Tibial nerve (tissue), 4 donors: ENCODE results near the gene ELK3. TPM values are rescaled to one million over a fixed set of nuclear protein-coding genes. Genes with fewer than 3 reads are reported as not detected.

Experiments
- DNase-seq, 2 donors: peaks; one replicate each; pipeline ENCODE4 v3.0.0-alpha.2; 2019; ENCODE audit warnings: low spot score in 2 of 2
- H3K27ac ChIP-seq, 4 donors: fragments of 200-600 bp; sonication (generic) in 3 of 4; one replicate each; pipeline ENCODE4 v1.5.1; 2017 to 2019; ENCODE audit warnings: mild to moderate bottlenecking in 1 of 4
- H3K27me3 ChIP-seq, 2 donors: fragments of 200-600 bp; sonication (generic) in 1 of 2; one replicate each; pipeline versions ENCODE4 v1.5.1 to v1.6.0; 2017 to 2019
- H3K36me3 ChIP-seq, 3 donors: fragments of 200-600 bp; sonication (generic); one replicate each; pipeline ENCODE4 v1.5.1; 2018 to 2019
- H3K4me1 ChIP-seq, 4 donors: fragments of 200-600 bp; sonication (generic) in 3 of 4; one replicate each; pipeline ENCODE4 v1.5.1; 2017 to 2019
- H3K4me3 ChIP-seq, 4 donors: fragments of 200-600 bp; sonication (generic) in 3 of 4; one replicate each; pipeline ENCODE4 v1.5.1; 2017 to 2019; ENCODE audit warnings: mild to moderate bottlenecking in 1 of 4, moderate library complexity in 1 of 4
- H3K9me3 ChIP-seq, 4 donors: fragments of 200-600 bp; sonication (generic) in 3 of 4; one replicate each; pipeline ENCODE4 v1.5.1; 2017 to 2019
- CTCF ChIP-seq, 5 experiments: fragments of 200-600 bp in 3 of 5; fragments of 450-650 bp in 2 of 5; sonication (generic) in 3 of 5; IDR thresholded peaks; one replicate each; pipeline ENCODE4 v1.5.1; 2016 to 2019; ENCODE audit warnings: antibody characterized with exemption in 5 of 5, mild to moderate bottlenecking in 3 of 5, moderate library complexity in 2 of 5
- EP300 ChIP-seq, 2 donors: sonication (generic); formaldehyde crosslinking; IDR thresholded peaks; one replicate each; pipeline ENCODE4 v1.6.1; 2017; ENCODE audit warnings: antibody characterized with exemption in 2 of 2, mild to moderate bottlenecking in 1 of 2
- POLR2A ChIP-seq, 2 donors: fragments of 450-650 bp; IDR thresholded peaks; one replicate each; pipeline ENCODE4 v1.6.1; 2017; ENCODE audit warnings: antibody characterized with exemption in 2 of 2, mild to moderate bottlenecking in 2 of 2, moderate library complexity in 2 of 2
- WGBS, 2 donors: methylation state at CpG; one replicate each; pipeline ENCODE4 v1.1.5; 2018; 5-methylcytosine and 5-hydroxymethylcytosine counted together
- total RNA-seq, 4 donors: library from RNA; depleted of rRNA; stranded (reverse); fragments of >200 nt; gene quantifications; one replicate each; pipeline ENCODE4 v1.1.0, GENCODE V29; 2016

The ELK3 gene
- 10 to 100 TPM in 3 of 4 donors, 1 to 10 TPM in 1; 9.4 to 28.6 (median 17.7) TPM for total RNA-seq

GRCh38 chr12:96193725-96194575, at the start of gene ELK3:
Gene ELK3, plus strand, starts transcription at chr12:96194375.
- Histone ChIP-seq H3K9me3 (no peaks in the 10 kb centered on the region), H3K27ac (peak within 1 kb of the TSS; percentile 31 to 91 (median 84)), H3K36me3 (no peaks in the 10 kb centered on the region), H3K4me1 (peaks cover 0 to 40% (median 16%) of the 10 kb centered on the region in 4 donors), H3K4me3 (peak within 1 kb of the TSS; percentile 51 to 83 (median 72)), H3K27me3 (no peaks in the 10 kb centered on the region)
- DNase-seq: peak; percentile 36 to 48
- WGBS, 2 donors: 5 to 8% methylated on average over 33 to 37 of the region's 75 CpGs
- TF ChIP-seq EP300 (IDR thresholded peaks at IDR 0.05) (peak in 1 of 2 donors; percentile 21), POLR2A (IDR thresholded peaks at IDR 0.05) (no peak)

- Histone ChIP-seq H3K9me3 (no peaks in the 10 kb centered on the region), H3K27me3 (no peaks in the 10 kb centered on the region), H3K27ac (no peak overlapping the region), H3K4me3 (no peak overlapping the region), H3K36me3 (no peaks in the 10 kb centered on the region), H3K4me1 (peaks cover 0 to 11% (median 0%) of the 10 kb centered on the region in 4 donors)
- no peak for DNase-seq
- 92 to 94% methylated on average over 2 of the region's 2 CpGs for WGBS, 2 donors
- TF ChIP-seq CTCF (IDR thresholded peaks at IDR 0.05) (no peak), POLR2A (IDR thresholded peaks at IDR 0.05) (no peak), EP300 (IDR thresholded peaks at IDR 0.05) (no peak)
Measured at GRCh38 chr12:96146747-96147146, 47.4 kb upstream of the ELK3 start.

GRCh38 chr12:96150442-96150841, 43.7 kb upstream of the ELK3 start:
- whole genome bisulfite sequencing, 2 donors: 56 to 64% methylated on average over 5 of the region's 5 CpGs
- no peak for TF ChIP-seq EP300 (IDR thresholded peaks at IDR 0.05)
- TF ChIP-seq CTCF (IDR thresholded peaks at IDR 0.05): no peak
- TF ChIP-seq POLR2A (IDR thresholded peaks at IDR 0.05): no peak
- no peaks in the 10 kb centered on the region for H3K4me1 ChIP-seq
- no peaks in the 10 kb centered on the region for H3K9me3 ChIP-seq
- H3K27me3 ChIP-seq: no peaks in the 10 kb centered on the region
- no peak overlapping the region for H3K4me3 ChIP-seq
- no peaks in the 10 kb centered on the region for H3K36me3 ChIP-seq
- DNase-seq: no peak
- no peak overlapping the region for H3K27ac ChIP-seq

- Histone ChIP-seq H3K4me1 (no peaks in the 10 kb centered on the region), H3K4me3 (no peak overlapping the region), H3K27ac (no peak overlapping the region), H3K36me3 (no peaks in the 10 kb centered on the region), H3K9me3 (no peaks in the 10 kb centered on the region), H3K27me3 (no peaks in the 10 kb centered on the region)
- DNase-seq: no peak
- 74 to 77% methylated on average over 11 of the region's 11 CpGs for WGBS, 2 donors
- no peak for TF ChIP-seq CTCF (IDR thresholded peaks at IDR 0.05)
Measured at GRCh38 chr12:96152164-96152563, 42.0 kb upstream of the ELK3 start.

GRCh38 chr12:96153131-96153725, 40.9 kb upstream of the ELK3 start:
- WGBS, 2 donors: 82 to 84% methylated on average over 19 of the region's 19 CpGs

More at GRCh38 chr12:96153131-96153725, 40.9 kb upstream of the ELK3 start:
- no peaks in the 10 kb centered on the region for H3K9me3 ChIP-seq
- no peak overlapping the region for H3K4me3 ChIP-seq
- H3K27me3 ChIP-seq: no peaks in the 10 kb centered on the region
- H3K27ac ChIP-seq: no peak overlapping the region
- DNase-seq: no peak
- no peak for TF ChIP-seq CTCF (IDR thresholded peaks at IDR 0.05)
- TF ChIP-seq POLR2A (IDR thresholded peaks at IDR 0.05): no peak
- no peak for TF ChIP-seq EP300 (IDR thresholded peaks at IDR 0.05)
- H3K36me3 ChIP-seq: no peaks in the 10 kb centered on the region
- no peaks in the 10 kb centered on the region for H3K4me1 ChIP-seq
